OCI-LY1 (cell line): ENCODE data around the gene TBX1.

Source experiments
- H2AFZ ChIP-seq: fragments of 200-600 bp; sonication (generic), shearing (Covaris generic); 2 replicates; pipeline ENCODE4 v1.6.0; 2014; ENCODE audit warnings: antibody characterized with exemption, mild to moderate bottlenecking, low read length
- H3F3A ChIP-seq: fragments of 200-600 bp; sonication (generic), shearing (Covaris generic); 2 replicates; pipeline ENCODE4 v1.6.0; 2014; ENCODE audit warnings: mild to moderate bottlenecking, antibody characterized with exemption, low read length, moderate library complexity; ENCODE audit not compliant: insufficient read depth
- H3K27ac ChIP-seq: fragments of 200-600 bp; sonication (generic); 2 replicates; pipeline ENCODE4 v1.5.1; 2014; ENCODE audit warnings: low read length, mixed run types, mild to moderate bottlenecking, low read depth; ENCODE audit not compliant: poor library complexity, severe bottlenecking
- H3K27me3 ChIP-seq: fragments of 200-600 bp; sonication (generic); 2 replicates; pipeline ENCODE4 v1.6.0; 2014; ENCODE audit warnings: antibody characterized with exemption, mild to moderate bottlenecking, low read length, moderate library complexity; ENCODE audit not compliant: insufficient read depth
- H3K36me3 ChIP-seq: fragments of 200-600 bp; sonication (generic); 2 replicates; pipeline ENCODE4 v1.6.1; 2014; ENCODE audit warnings: mild to moderate bottlenecking, antibody characterized with exemption, low read length, moderate library complexity, mixed read lengths; ENCODE audit not compliant: insufficient read depth
- H3K4me1 ChIP-seq: fragments of 200-600 bp; sonication (generic); 2 replicates; pipeline ENCODE4 v1.5.1; 2014; ENCODE audit warnings: mild to moderate bottlenecking, low read length, moderate library complexity; ENCODE audit not compliant: insufficient read depth, severe bottlenecking
- H3K4me2 ChIP-seq: fragments of 200-600 bp; sonication (generic), shearing (Covaris generic); 2 replicates; pipeline ENCODE4 v1.6.1; 2014; ENCODE audit warnings: low read length
- H3K4me3 ChIP-seq: fragments of 200-600 bp; sonication (generic); 2 replicates; pipeline ENCODE4 v1.5.1; 2014; ENCODE audit warnings: low read length, low read depth, mild to moderate bottlenecking, mixed read lengths; ENCODE audit not compliant: poor library complexity, severe bottlenecking
- H3K79me2 ChIP-seq: fragments of 200-600 bp; shearing (Covaris generic); 2 replicates; pipeline ENCODE4 v1.6.1; 2016; ENCODE audit warnings: mixed run types, low read length, mixed read lengths; ENCODE audit not compliant: insufficient read depth
- H3K9ac ChIP-seq: fragments of 200-600 bp; sonication (generic), shearing (Covaris generic); 2 replicates; pipeline ENCODE4 v1.6.1; 2014; ENCODE audit warnings: mild to moderate bottlenecking, low read length, mixed read lengths
- H3K9me2 ChIP-seq: fragments of 200-600 bp; sonication (generic), shearing (Covaris generic); 2 replicates; pipeline ENCODE4 v1.6.1; 2014; ENCODE audit warnings: low read depth, mild to moderate bottlenecking, low read length, mixed read lengths
- H3K9me3 ChIP-seq: fragments of 200-600 bp; shearing (Covaris generic); 2 replicates; pipeline ENCODE4 v1.6.1; 2014; ENCODE audit warnings: low read length, mixed read lengths
- H4K20me1 ChIP-seq: fragments of 200-600 bp; sonication (generic), shearing (Covaris generic); 2 replicates; pipeline ENCODE4 v1.6.0; 2016; ENCODE audit warnings: mild to moderate bottlenecking, low read length; ENCODE audit not compliant: insufficient read depth
- EZH2 ChIP-seq: fragments of 200-600 bp; sonication (generic), shearing (Covaris generic); IDR thresholded peaks from 2 replicates; pipeline ENCODE4 v1.8.0; 2017; ENCODE audit warnings: borderline replicate concordance, mixed run types, mild to moderate bottlenecking, antibody characterized with exemption, low read length, moderate library complexity, mixed read lengths
- TF ChIP-seq, protein P1 (sequence below): fragments of 200-600 bp; sonication (generic), shearing (Covaris generic); IDR thresholded peaks from 2 replicates; pipeline ENCODE4 v1.5.1; 2017; ENCODE audit warnings: mild to moderate bottlenecking, antibody characterized with exemption, low read length, moderate library complexity, mixed read lengths

The TBX1 gene

DNA sequence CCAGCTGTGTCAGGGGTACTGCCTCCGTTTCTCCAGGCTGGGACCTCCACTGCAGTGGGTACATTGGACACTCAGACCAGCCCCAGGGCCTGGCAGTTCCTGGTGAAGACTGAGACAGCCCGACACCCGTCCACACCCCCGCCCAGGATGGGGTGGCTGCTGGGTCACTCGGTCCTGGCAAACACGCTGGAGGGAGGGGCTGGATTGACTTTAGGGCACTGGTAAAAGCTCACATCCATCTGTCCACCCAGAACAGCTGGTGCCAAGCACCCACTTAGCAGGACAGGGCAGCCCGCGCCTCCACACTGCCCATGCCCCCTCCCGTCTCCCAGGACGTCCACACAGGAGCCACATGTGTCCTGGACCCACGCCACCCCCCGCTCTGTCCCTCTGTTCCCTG, 10.7 kb upstream of the TBX1 start:
- no peaks in the 10 kb centered on the region for H3K36me3 ChIP-seq
- H3K27me3 ChIP-seq = peaks cover 28% of the 10 kb centered on the region
- no peaks in the 10 kb centered on the region for H4K20me1 ChIP-seq
- no peaks in the 10 kb centered on the region for H3K4me1 ChIP-seq
- no peak overlapping the region for H3K4me2 ChIP-seq
- no peaks in the 10 kb centered on the region for H3K79me2 ChIP-seq
- H3K9me3 ChIP-seq = no peaks in the 10 kb centered on the region
- no peak overlapping the region for H3K27ac ChIP-seq
- H3K4me3 ChIP-seq = no peak overlapping the region
- no peak overlapping the region for H2AFZ ChIP-seq
- H3K9me2 ChIP-seq = no peaks in the 10 kb centered on the region
- H3K9ac ChIP-seq = no peak overlapping the region
- H3F3A ChIP-seq = no peaks in the 10 kb centered on the region
- TF ChIP-seq EZH2 = no peak
- TF ChIP-seq, protein P1, sequence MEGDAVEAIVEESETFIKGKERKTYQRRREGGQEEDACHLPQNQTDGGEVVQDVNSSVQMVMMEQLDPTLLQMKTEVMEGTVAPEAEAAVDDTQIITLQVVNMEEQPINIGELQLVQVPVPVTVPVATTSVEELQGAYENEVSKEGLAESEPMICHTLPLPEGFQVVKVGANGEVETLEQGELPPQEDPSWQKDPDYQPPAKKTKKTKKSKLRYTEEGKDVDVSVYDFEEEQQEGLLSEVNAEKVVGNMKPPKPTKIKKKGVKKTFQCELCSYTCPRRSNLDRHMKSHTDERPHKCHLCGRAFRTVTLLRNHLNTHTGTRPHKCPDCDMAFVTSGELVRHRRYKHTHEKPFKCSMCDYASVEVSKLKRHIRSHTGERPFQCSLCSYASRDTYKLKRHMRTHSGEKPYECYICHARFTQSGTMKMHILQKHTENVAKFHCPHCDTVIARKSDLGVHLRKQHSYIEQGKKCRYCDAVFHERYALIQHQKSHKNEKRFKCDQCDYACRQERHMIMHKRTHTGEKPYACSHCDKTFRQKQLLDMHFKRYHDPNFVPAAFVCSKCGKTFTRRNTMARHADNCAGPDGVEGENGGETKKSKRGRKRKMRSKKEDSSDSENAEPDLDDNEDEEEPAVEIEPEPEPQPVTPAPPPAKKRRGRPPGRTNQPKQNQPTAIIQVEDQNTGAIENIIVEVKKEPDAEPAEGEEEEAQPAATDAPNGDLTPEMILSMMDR = no peak

DNA sequence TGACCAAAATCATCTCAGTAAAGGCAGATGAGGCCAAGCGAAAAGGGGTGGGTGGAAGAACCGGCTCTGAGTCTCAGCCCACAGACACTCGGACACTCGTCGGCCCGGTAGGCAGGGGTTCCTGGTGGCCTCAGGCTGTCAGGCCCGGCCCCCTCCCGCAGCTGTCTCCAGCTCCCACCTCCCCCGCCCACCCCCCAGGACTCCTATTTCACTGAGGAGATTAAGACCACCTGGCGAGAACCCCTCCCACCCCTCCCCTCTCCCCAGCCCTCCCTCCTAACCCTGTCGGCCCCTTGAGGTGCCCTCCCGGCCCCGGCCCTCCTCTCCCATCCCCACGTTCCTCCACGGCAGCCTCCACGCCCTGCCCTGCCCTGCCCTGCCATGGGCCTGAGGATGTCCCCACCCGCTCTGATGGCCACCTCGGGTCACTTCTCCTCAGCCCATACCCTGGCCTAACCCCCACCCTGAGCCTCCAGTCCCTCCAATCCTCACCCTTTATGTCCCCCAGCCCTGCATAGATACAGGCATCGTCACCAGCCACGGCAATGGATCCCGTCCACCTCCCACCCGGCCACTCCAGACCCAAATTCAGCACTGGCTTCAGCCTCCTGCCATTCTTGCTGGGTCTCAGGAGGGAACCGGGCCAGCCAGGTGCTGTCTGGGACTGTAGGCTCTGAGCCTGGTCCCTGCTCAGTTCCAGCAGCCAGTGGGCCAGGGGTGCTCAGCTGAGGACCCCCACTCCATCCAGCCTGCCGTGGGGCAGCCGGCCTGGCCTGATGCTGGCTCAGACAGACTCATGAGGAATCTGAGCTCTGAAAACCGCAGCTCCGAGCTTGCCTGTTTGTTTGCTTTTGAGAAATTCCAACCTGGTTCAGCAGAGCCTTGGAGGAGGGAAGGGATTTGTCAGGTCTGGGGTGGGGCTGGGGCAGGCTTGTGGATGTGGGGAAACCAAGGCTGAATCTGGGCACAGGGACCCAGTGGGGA, 9.8 kb upstream of the TBX1 start:
- Histone ChIP-seq H3K9me2 (no peaks in the 10 kb centered on the region), H3K79me2 (no peaks in the 10 kb centered on the region), H3K9me3 (no peaks in the 10 kb centered on the region), H3K27ac (no peak overlapping the region), H2AFZ (no peak overlapping the region), H4K20me1 (no peaks in the 10 kb centered on the region), H3K9ac (no peak overlapping the region), H3F3A (no peaks in the 10 kb centered on the region), H3K27me3 (peaks cover 25% of the 10 kb centered on the region), H3K36me3 (no peaks in the 10 kb centered on the region), H3K4me1 (no peaks in the 10 kb centered on the region), H3K4me2 (no peak overlapping the region), H3K4me3 (no peak overlapping the region)
- TF ChIP-seq, protein P1 = no peak
- TF ChIP-seq EZH2 = no peak

DNA sequence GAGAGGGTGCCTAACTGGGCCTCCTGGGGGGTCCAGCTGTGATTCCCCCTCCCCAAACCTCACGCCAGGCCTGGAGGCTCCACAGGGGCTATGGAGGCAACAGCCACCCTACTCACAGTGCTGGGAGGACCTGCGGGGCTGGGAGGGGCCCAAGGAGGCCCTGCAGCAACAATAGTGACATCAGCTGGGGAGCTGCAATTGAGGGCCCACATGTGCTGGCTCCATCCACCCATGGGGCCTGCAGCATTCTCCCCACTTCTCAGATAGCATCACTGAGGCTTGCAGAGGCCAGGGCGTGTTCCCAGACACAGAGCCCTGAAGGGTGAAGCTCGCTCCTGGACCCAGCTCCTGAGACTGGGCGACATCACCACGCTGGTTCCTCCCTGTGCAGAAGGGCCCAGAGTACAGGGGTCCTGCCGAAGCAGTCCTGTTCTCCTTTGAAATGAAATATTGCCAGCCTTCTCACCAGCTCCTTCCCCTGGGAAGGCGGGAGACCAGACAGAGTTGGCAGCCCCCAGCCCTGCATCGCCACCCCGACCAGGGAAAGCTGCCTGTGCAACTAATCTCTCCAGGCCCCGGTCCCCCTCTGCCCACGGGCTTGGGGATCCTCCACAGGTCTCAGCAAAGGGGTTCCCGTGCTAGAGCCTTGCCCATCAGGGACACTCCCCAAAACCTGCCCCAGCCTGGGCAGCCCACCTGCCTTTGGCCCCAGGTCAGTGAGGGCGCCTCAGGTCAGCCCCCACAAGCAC, 8.9 kb upstream of the TBX1 start:
- H3K27ac ChIP-seq = no peak overlapping the region
- no peaks in the 10 kb centered on the region for H4K20me1 ChIP-seq
- H3K4me1 ChIP-seq = peaks cover 6% of the 10 kb centered on the region
- H3K4me2 ChIP-seq = no peak overlapping the region
- peaks cover 25% of the 10 kb centered on the region for H3K27me3 ChIP-seq
- no peak overlapping the region for H2AFZ ChIP-seq
- no peaks in the 10 kb centered on the region for H3K79me2 ChIP-seq
- no peak overlapping the region for H3K4me3 ChIP-seq
- TF ChIP-seq EZH2 = no peak
- TF ChIP-seq, protein P1 = no peak
- H3K9me2 ChIP-seq = no peaks in the 10 kb centered on the region
- no peaks in the 10 kb centered on the region for H3F3A ChIP-seq
- no peaks in the 10 kb centered on the region for H3K9me3 ChIP-seq
- no peaks in the 10 kb centered on the region for H3K36me3 ChIP-seq
- no peak overlapping the region for H3K9ac ChIP-seq
